ENCODE data around the gene PARP8.
A peak's percentile ranks its signal among the peaks of the same experiment; 100 is the strongest.
"Not testable (repeated sequence)": the region's sequence is repeated elsewhere in the genome, so short reads cannot be mapped to it uniquely, and the experiment has no call there.

The PARP8 gene

GRCh38 chr5:50727845-50728244 lies 61.4 kb downstream of the PARP8 start:
- DNase-seq: no peak

GRCh38 chr5:50730336-50730735 lies 63.9 kb downstream of the PARP8 start:
- DNase-seq: no peak

- DNase-seq: no peak
Observed at GRCh38 chr5:50730841-50731240, 64.4 kb downstream of the PARP8 start.

GRCh38 chr5:50733741-50734140 lies 67.3 kb downstream of the PARP8 start:
- DNase-seq: no peak

- no peak for DNase-seq
Observed at GRCh38 chr5:50738864-50739263, 72.4 kb downstream of the PARP8 start.

GRCh38 chr5:50740832-50741231 lies 74.4 kb downstream of the PARP8 start:
- DNase-seq: no peak

GRCh38 chr5:50744776-50745175 lies 78.3 kb downstream of the PARP8 start:
- no peak for DNase-seq

- peak; percentile 22 to 29 for DNase-seq
Observed at GRCh38 chr5:50745221-50745910, 78.9 kb downstream of the PARP8 start.

GRCh38 chr5:50749181-50749580 lies 82.7 kb downstream of the PARP8 start:
- no peak for DNase-seq

- DNase-seq: no peak
Observed at GRCh38 chr5:50749873-50750272, 83.4 kb downstream of the PARP8 start.

- DNase-seq: peak; percentile 29 to 46
Observed at GRCh38 chr5:50751064-50751657, 84.7 kb downstream of the PARP8 start.

- DNase-seq: no peak
Observed at GRCh38 chr5:50752800-50753199, 86.4 kb downstream of the PARP8 start.

- no peak for DNase-seq
Observed at GRCh38 chr5:50759526-50760270, 93.3 kb downstream of the PARP8 start.

GRCh38 chr5:50763351-50763750 lies 96.9 kb downstream of the PARP8 start:
- DNase-seq: no peak

- DNase-seq: no peak
Observed at GRCh38 chr5:50763846-50764245, 97.4 kb downstream of the PARP8 start.

GRCh38 chr5:50766042-50766441 lies 99.6 kb downstream of the PARP8 start:
- DNase-seq: no peak

- DNase-seq: no peak
Observed at GRCh38 chr5:50766462-50766861, 100.0 kb downstream of the PARP8 start.

- DNase-seq: no peak
Observed at GRCh38 chr5:50766967-50767366, 100.5 kb downstream of the PARP8 start.

- no peak for DNase-seq
Observed at GRCh38 chr5:50767588-50767987, 101.2 kb downstream of the PARP8 start.

- DNase-seq: no peak
Observed at GRCh38 chr5:50768634-50769033, 102.2 kb downstream of the PARP8 start.

GRCh38 chr5:50770441-50770840 lies 104.0 kb downstream of the PARP8 start:
- DNase-seq: no peak

- DNase-seq: not testable (repeated sequence)
Observed at GRCh38 chr5:50774446-50775175, 108.2 kb downstream of the PARP8 start.

- DNase-seq: no peak
Observed at GRCh38 chr5:50786073-50786472, 119.6 kb downstream of the PARP8 start.

Measured in SHP77 (cell line).